Body of pancreas (tissue), 4 donors: ENCODE data around the gene TMEM212. TPM values are rescaled to one million over a fixed set of nuclear protein-coding genes. Genes with fewer than 3 reads are reported as not detected.
A peak's percentile ranks its signal among the peaks of the same experiment; 100 is the strongest.

Source experiments
- ATAC-seq: fragments of 150-250 bp; one replicate; pipeline ENCODE4 v1.9.1; 2016
- DNase-seq, 4 donors: peaks; one replicate each; pipeline ENCODE4 v3.0.0-alpha.2; 2019
- H3K27ac ChIP-seq, 4 donors: fragments of 200-600 bp; sonication (generic); 1 replicate in 3 of 4; 2 replicates in 1 of 4; pipeline versions ENCODE4 v1.5.1 to v1.6.1; 2016 to 2019; ENCODE audit warnings: mild to moderate bottlenecking in 1 of 4, mixed read lengths in 1 of 4, moderate library complexity in 1 of 4
- H3K27me3 ChIP-seq, 2 donors: fragments of 200-600 bp; sonication (generic); one replicate each; pipeline ENCODE4 v1.6.0; 2016; ENCODE audit warnings: mild to moderate bottlenecking in 1 of 2
- H3K36me3 ChIP-seq, 2 donors: fragments of 200-600 bp; sonication (generic); replicated peaks in 1 of 2; 2 replicates each; pipeline ENCODE4 v1.5.1; 2016; ENCODE audit warnings: low read depth in 2 of 2; ENCODE audit not compliant: insufficient read depth in 1 of 2
- H3K4me1 ChIP-seq: fragments of 200-600 bp; sonication (generic); one replicate; pipeline ENCODE4 v1.6.0; 2016
- H3K4me3 ChIP-seq, 2 donors: fragments of 200-600 bp; sonication (generic); 1 replicate in 1 of 2; 2 replicates in 1 of 2; pipeline ENCODE4 v1.5.1; 2016 to 2019
- H3K9me3 ChIP-seq, 3 donors: fragments of 200-600 bp; sonication (generic); 1 replicate in 2 of 3; 2 replicates in 1 of 3; pipeline ENCODE4 v1.5.1; 2016
- POLR2A ChIP-seq, 3 donors: fragments of 450-650 bp; IDR thresholded peaks; one replicate each; pipeline ENCODE4 v1.6.1; 2016; ENCODE audit warnings: antibody characterized with exemption in 3 of 3, mild to moderate bottlenecking in 2 of 3
- WGBS, 2 donors: methylation state at CpG; one replicate each; pipeline ENCODE4 v1.1.5; 2017; 5-methylcytosine and 5-hydroxymethylcytosine counted together
- intact Hi-C: fragments of 100-400 bp; cut with DNase I; formaldehyde crosslinking; loops from one replicate; pipeline ENCODE4 v1.15.1; 2023
- total RNA-seq, 2 donors: library from RNA; depleted of rRNA; stranded (reverse); fragments of >200 nt; gene quantifications; one replicate each; pipeline ENCODE4 v1.1.0, GENCODE V29; 2016
- TF ChIP-seq, protein P1 (sequence below), 7 experiments: fragments of 450-650 bp in 4 of 7; fragments of 200-600 bp in 3 of 7; sonication (generic) in 3 of 7; IDR thresholded peaks; one replicate each; pipeline ENCODE4 v1.5.1; 2016 to 2019; ENCODE audit warnings: antibody characterized with exemption in 7 of 7

TMEM212 gene
- total RNA-seq, 2 donors from 2014 or later, result not detected

DNA sequence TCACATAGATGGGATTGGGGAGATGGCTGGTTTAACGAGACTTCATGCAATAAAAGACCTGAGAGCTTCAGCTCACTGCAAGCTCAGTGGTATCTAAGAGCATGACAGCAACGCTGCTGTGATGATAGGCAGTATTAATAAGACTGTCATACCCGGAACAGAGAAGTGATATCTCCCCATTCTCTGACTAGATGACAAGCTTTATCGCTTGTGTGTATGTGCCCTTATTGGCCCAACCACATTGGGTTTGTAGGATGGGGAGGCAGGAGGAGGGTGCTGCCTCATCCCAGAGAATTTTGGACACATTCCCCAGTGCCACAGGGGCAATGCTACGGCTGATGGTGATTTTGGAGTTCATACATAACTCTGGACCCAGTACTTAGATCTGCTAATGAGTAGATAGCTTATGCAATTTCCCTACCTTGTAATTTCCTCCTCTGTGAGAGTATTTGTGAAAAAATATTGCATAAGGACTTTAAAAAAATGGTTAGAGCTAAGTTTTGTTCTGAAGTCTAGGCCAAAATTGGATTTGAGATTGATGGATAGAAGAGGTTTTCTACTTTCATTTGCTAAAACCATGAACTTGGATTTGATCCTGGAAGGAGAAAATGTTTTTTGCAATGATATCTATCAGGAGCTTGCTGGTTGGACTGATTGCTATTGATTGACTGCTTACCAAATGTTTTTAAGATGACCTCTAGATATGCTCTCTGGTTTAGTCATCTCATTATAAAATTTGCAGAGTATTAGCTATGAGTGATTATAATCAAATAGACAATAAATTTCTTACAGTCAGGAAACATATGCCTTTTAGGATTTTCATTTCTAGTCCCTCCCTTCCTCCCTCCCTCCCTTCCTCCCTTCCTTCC, 14.0 kb upstream of the TMEM212 start:
- H3K4me1 ChIP-seq, result peaks cover 28% of the 10 kb centered on the region
- no peaks in the 10 kb centered on the region for H3K27me3 ChIP-seq
- no peaks in the 10 kb centered on the region for H3K36me3 ChIP-seq
- no peak for DNase-seq
- no peak overlapping the region for H3K4me3 ChIP-seq
- H3K9me3 ChIP-seq, result no peaks in the 10 kb centered on the region
- TF ChIP-seq, protein P1, sequence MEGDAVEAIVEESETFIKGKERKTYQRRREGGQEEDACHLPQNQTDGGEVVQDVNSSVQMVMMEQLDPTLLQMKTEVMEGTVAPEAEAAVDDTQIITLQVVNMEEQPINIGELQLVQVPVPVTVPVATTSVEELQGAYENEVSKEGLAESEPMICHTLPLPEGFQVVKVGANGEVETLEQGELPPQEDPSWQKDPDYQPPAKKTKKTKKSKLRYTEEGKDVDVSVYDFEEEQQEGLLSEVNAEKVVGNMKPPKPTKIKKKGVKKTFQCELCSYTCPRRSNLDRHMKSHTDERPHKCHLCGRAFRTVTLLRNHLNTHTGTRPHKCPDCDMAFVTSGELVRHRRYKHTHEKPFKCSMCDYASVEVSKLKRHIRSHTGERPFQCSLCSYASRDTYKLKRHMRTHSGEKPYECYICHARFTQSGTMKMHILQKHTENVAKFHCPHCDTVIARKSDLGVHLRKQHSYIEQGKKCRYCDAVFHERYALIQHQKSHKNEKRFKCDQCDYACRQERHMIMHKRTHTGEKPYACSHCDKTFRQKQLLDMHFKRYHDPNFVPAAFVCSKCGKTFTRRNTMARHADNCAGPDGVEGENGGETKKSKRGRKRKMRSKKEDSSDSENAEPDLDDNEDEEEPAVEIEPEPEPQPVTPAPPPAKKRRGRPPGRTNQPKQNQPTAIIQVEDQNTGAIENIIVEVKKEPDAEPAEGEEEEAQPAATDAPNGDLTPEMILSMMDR (IDR thresholded peaks at IDR 0.05), result no peak
- TF ChIP-seq POLR2A (IDR thresholded peaks at IDR 0.05), result no peak
- intact Hi-C loops, result no loop called here
- peak overlapping the region in 1 of 4 donors; percentile 23 for H3K27ac ChIP-seq
- 63 to 66% methylated on average over 5 of the region's 5 CpGs for WGBS, 2 donors
- no peak for ATAC-seq

DNA sequence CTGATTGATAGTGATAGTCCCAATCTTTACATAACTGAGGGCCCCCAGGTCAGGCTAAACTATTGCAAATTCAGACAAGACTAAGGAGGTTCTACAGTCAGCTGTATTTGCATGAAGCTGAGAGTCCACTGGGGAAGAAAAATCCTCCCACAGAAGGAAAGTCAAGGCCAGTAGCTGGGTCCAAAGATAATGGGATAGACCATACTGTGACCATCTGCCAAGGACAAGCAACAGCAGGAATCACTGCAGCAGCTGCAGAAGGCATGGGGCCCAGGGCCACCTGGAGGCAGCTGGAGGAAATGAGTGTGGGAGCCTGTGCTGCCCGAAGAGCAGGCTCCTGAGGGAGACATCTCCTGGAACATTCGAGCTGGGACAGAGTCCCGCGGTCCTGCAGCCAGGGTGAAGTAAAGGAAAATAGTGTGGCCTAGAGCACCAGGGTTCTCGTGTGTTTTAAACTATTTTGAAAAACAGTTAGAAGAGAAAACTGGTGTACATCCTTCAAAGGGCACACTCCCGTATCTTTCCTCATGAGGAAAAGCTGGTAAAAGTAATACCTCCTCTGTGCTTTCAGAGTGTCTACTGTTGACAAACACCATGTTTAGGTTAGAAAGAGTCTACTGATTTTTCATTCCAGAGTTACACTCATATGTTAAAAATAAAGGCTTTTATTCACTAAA, 13.2 kb upstream of the TMEM212 start:
- ATAC-seq, result peak; percentile 83
- 7 to 10% methylated on average over 6 of the region's 6 CpGs for WGBS, 2 donors

DNA sequence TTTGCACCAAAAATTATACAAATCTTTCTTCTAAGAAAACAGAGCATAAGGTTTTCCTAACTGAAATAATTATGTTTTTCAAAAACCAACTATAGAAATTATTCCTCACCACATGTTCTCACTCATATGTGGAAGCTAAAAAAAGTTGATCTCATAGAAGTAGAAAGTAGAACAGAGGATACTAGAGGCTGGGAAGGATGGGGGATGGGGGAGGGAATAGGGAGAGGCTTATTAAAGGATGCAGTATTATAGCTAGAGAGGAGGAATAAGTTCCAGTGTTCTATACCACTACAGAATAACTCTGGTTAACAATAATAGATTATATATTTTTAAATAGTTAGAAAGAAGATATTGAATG, 12.7 kb upstream of the TMEM212 start:
- Histone ChIP-seq H3K27me3 (no peaks in the 10 kb centered on the region), H3K4me3 (no peak overlapping the region), H3K9me3 (no peaks in the 10 kb centered on the region), H3K27ac (peak overlapping the region in 1 of 4 donors; percentile 23), H3K4me1 (peaks cover 35% of the 10 kb centered on the region), H3K36me3 (no peaks in the 10 kb centered on the region)
- TF ChIP-seq, protein P1 (IDR thresholded peaks at IDR 0.05), result no peak
- TF ChIP-seq POLR2A (IDR thresholded peaks at IDR 0.05), result no peak
- no peak for DNase-seq
- intact Hi-C loops, result no loop called here
- ATAC-seq, result no peak

More for the DNA sequence above, 13.2 kb upstream of the TMEM212 start:
- Histone ChIP-seq H3K27ac (peak overlapping the region in 1 of 4 donors; percentile 23), H3K4me3 (no peak overlapping the region), H3K27me3 (no peaks in the 10 kb centered on the region), H3K9me3 (no peaks in the 10 kb centered on the region), H3K4me1 (peaks cover 35% of the 10 kb centered on the region), H3K36me3 (no peaks in the 10 kb centered on the region)
- DNase-seq, result peak; percentile 73 to 82 (median 80)
- intact Hi-C loops, result no loop called here
- TF ChIP-seq, protein P1 (IDR thresholded peaks at IDR 0.05), result peak; percentile 32 to 77 (median 66)
- no peak for TF ChIP-seq POLR2A (IDR thresholded peaks at IDR 0.05)

DNA sequence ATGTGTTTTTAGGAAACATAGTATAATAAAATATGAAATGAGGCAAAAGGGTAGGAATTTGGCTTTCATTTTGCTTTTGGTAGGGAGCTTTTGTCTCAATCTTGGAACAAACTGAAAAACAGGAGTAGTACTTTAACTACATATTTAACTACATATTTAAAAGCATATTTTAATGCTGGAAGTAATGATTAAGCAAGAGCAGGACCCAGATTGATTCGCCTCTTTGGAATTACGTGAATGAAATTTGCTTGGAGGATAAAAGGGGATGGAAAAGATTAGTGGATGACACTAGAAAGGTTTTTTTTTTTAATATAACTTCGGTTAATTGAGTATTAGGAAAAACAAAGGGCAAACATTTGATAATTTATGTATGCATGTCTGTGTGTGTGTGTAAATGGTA, 11.2 kb upstream of the TMEM212 start:
- 53 to 56% methylated on average over 3 of the region's 3 CpGs for WGBS, 2 donors
- peaks cover 35% of the 10 kb centered on the region for H3K4me1 ChIP-seq
- no peaks in the 10 kb centered on the region for H3K27me3 ChIP-seq
- intact Hi-C loops, result no loop called here
- no peak overlapping the region for H3K4me3 ChIP-seq
- H3K9me3 ChIP-seq, result no peaks in the 10 kb centered on the region
- TF ChIP-seq, protein P1 (IDR thresholded peaks at IDR 0.05), result no peak
- no peak for TF ChIP-seq POLR2A (IDR thresholded peaks at IDR 0.05)
- H3K27ac ChIP-seq, result no peak overlapping the region
- no peak for DNase-seq
- no peak for ATAC-seq
- no peaks in the 10 kb centered on the region for H3K36me3 ChIP-seq
